Body of pancreas (tissue), 4 donors: ENCODE measurements around the gene EVA1C.

Experiments
- POLR2A ChIP-seq, 3 donors: fragments of 450-650 bp; IDR thresholded peaks; one replicate each; pipeline ENCODE4 v1.6.1; 2016; ENCODE audit warnings: antibody characterized with exemption in 3 of 3, mild to moderate bottlenecking in 2 of 3
- TF ChIP-seq, protein P1 (sequence below), 7 experiments: fragments of 450-650 bp in 4 of 7; fragments of 200-600 bp in 3 of 7; sonication (generic) in 3 of 7; IDR thresholded peaks; one replicate each; pipeline ENCODE4 v1.5.1; 2016 to 2019; ENCODE audit warnings: antibody characterized with exemption in 7 of 7

DNA sequence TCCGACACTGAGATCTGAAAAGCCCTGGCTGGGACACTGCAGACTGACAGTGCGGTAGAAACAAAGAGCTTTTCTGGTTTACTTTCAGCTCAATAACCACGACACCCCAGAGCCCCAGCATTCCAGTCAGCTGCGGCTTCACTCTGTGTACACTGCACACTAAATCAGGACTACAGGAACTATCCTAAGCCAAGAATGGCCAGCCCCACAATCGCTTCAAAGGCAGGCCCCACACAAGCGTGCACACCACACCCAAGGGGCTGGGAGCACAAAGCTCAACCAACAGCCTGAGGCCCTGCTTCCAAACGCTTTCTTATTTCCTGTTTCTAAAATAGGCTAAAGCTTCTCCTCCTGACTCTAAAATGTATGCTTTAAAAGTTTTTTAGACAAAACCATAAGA, 48.1 kb upstream of the EVA1C start:
- TF ChIP-seq, protein P1, sequence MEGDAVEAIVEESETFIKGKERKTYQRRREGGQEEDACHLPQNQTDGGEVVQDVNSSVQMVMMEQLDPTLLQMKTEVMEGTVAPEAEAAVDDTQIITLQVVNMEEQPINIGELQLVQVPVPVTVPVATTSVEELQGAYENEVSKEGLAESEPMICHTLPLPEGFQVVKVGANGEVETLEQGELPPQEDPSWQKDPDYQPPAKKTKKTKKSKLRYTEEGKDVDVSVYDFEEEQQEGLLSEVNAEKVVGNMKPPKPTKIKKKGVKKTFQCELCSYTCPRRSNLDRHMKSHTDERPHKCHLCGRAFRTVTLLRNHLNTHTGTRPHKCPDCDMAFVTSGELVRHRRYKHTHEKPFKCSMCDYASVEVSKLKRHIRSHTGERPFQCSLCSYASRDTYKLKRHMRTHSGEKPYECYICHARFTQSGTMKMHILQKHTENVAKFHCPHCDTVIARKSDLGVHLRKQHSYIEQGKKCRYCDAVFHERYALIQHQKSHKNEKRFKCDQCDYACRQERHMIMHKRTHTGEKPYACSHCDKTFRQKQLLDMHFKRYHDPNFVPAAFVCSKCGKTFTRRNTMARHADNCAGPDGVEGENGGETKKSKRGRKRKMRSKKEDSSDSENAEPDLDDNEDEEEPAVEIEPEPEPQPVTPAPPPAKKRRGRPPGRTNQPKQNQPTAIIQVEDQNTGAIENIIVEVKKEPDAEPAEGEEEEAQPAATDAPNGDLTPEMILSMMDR (IDR thresholded peaks at IDR 0.05) = no peak
- no peak for TF ChIP-seq POLR2A (IDR thresholded peaks at IDR 0.05)
